Suppressor macrophage treated with lipopolysaccharide for 1 hour (primary cell): ENCODE data around the gene FPR3.
"Not testable (repeated sequence)": the region's sequence is repeated elsewhere in the genome, so short reads cannot be mapped to it uniquely, and the experiment has no call there.

ENCODE experiments used
- DNase-seq, 3 donors: peaks; one replicate each; pipeline ENCODE4 v3.0.0-alpha.2; 2020 to 2022

Gene FPR3

GRCh38 chr19:51784109-51784785 lies 10.7 kb upstream of the FPR3 start:
- DNase-seq: peak in 1 of 3 donors; percentile 38

GRCh38 chr19:51784922-51785690 lies 9.9 kb upstream of the FPR3 start:
- DNase-seq: peak; percentile 94 to 98 (median 98)

DNA sequence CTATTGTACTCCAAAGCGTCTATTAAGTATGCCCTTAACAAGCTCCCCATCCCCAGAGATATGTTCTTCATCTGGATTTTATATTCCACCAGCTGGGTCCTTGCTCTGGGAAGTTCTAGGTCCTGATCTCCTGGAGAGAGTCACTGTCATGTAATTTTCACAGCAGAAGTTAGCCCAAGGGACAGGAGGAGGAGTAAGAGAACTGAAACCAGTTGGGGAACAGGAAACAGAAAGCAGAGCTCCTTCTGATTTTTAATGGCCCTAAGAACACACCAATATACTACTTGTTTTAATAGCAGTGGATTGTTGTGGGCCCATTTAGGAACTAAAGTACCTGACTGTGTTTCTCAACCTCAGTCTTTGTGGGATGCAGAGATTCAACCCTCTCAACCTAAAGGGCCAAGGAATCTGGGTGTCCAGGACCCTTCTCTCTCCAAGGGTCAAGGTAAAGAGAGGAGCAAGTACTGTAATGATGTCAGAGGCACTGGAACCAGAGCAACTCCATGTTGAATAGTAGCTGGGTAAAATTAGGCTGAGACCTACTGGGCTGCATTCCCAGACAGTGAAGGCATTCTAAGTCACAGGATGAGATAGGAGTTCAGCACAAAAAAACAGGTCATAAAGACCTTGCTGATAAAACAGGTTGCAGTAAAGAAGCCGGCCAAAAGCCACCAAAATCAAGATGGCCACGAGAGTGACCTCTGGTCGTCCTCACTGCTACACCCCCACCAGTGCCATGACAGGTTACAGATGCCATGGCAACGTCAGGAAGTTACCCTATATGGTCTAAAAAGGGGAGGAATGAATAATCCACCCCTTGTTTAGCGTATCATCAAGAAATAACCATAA lies 8.1 kb upstream of the FPR3 start:
- DNase-seq: peak; percentile 84 to 92 (median 90)

DNA sequence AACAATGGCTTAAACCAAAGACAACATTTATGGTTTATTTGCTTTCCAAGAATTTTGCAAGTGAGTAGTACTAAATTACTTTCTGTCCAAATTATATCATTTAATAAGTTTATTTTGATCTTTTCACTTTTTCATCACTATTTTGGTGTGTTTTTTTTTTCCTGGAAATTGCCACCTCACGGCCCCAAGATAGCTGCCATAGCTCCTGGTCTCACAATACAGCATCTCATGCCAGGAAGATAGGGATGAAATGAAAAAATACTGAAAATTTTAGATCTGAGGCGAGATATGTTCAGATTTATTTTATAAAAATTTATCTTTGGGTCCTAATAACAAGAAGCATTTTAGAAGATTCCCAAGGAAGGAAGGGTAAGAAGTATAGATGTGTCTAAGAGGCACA lies 6.9 kb upstream of the FPR3 start:
- no peak for DNase-seq

- DNase-seq: peak; percentile 73 to 92 (median 88)
These were observed 5.7 kb upstream of the FPR3 start for GRCh38 chr19:51789061-51789795.

- DNase-seq: no peak
These were observed 2.0 kb upstream of the FPR3 start for GRCh38 chr19:51792932-51793331.

DNA sequence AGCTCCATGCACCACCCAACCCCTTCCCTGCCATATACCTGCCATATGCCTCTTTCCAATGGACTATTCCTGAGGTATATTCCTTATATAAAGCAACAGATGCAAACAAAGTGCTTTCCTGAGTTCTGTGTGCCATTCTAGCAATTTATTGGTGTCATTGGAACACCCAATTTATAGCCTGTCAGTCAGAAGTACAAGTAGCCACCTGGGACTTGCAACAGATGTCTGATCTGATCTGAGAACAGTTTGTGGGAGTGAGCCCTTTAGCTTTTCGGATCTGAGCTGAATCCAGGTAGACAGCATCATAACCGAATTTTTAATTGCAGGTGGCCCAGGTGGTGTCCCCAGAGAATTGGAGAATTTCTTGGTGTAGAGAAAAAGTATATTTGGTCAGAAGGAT lies 963 bp upstream of the FPR3 start:
- DNase-seq: no peak

DNA sequence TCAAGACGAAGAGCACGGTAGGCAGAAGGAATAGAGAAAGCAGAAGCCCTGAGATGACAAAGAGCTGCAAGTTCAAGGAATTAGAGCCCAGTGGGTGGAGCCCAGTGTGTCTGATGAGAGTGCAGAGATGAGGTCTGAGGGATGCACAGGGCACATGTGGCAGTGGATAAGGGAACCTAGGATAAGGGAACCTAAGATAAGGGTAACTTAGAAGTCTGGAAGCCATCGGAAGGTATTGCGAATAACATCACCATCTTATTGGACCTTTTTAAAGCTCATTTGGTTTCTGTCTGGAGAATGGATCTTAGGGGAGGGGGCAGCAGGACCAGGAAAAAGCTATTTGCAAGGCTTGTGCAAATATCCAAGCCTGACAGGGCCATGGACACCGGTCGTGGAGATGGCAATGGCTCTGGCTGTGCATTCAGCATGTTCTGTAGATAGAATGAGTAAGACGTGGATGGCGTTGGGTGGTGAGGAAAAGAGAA lies 1.3 kb downstream of the FPR3 start:
- DNase-seq: peak; percentile 83 to 88 (median 85)

- DNase-seq: no peak
These were observed 2.5 kb downstream of the FPR3 start for GRCh38 chr19:51797480-51797879.

- DNase-seq: no peak
These were observed 3.1 kb downstream of the FPR3 start for GRCh38 chr19:51798062-51798461.

- DNase-seq: peak; percentile 93 to 99 (median 97)
These were observed 4.2 kb downstream of the FPR3 start for GRCh38 chr19:51799034-51799773.

DNA sequence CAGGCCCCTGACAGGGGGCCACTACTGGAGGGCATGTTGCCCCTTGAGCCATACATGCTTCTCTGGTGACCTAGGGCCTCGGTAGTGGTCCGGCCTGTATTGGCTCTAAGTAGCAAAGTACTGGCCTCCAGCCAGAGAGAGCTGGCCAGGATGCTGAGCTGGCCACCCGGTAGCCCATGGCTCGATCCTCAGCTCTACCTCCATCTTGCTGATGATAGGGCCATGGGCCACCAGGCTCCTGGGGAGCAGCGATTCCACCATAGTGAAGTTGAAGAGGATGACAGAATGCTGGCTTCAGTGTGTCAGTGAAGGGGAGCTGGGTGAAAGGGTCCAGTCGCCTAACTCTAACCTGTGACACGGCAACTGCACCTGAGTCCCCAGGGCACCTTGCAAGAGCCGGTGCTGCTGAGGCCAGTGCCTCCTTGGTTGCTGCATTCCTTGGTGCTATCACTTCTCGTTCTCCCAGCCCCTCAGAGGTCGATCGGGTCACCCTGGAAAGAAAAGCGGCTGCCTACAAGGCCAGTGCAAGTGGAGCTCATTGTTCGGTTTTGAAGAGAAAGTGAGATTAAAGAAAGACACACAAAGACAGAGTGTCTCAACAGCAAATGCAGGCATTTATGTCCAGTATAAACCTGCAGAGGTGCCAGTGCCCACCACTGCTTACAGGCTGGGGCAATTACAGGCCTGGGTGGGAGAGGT lies 5.0 kb downstream of the FPR3 start:
- no peak for DNase-seq

GRCh38 chr19:51800473-51801244 lies 5.7 kb downstream of the FPR3 start:
- DNase-seq: no peak

DNA sequence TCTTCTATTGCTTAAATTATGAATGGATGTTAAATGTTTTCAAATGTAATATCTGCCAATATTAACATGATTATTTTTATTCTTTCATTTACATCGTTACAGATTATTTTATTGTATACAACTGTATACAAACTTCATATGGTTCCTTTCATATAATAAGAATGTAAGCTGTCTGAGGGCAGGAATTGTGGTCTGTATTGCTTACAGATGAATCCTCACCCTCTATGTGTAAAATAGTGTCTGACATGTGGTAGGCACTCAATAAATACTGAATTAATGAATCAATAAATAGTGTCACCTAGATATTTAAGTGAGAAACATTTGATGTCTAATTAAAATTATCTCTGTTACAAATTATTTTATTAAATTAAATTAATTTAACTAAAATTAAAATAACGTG lies 7.8 kb downstream of the FPR3 start:
- DNase-seq: no peak

- DNase-seq: peak in 2 of 3 donors; percentile 53 to 56
These were observed 8.6 kb downstream of the FPR3 start for GRCh38 chr19:51803519-51803918.

DNA sequence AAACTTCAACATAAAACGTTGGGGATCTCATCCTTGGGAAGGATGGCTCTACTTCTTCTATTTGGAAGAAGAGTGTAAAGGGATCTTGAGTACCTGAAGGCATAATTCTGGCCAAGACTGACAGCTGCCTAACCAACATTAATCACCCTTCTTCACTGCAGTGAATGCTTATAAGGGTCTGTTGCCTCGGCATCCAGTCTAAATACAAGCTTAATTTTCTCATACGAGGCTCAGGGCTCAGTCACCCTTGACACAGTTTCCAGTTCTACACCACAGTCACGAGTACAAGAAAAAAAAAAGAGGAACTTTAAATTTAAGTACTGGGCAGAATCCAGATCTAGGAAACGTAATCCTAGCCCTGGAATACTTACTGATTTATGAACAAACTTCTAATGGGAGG lies 9.0 kb downstream of the FPR3 start:
- peak; percentile 71 to 85 (median 84) for DNase-seq

DNA sequence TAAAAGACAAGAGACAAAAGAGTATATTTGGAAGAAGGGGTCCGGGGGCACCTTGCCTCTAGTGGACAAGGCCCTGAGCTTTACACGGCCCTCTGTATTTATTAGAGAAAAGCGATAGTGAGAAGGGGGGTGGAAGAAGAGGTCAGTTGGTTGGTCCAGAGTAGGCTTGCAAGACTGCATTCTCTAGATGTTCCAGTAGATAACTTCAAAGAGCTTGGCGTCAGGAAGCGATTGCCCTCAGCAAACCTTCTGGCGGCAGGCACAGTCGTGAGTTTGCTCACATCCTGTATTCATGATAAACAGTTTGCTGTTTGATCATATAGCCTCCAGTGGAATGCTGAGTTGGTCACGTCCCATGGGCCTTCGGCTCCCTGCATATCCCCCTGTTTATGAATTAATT lies 9.8 kb downstream of the FPR3 start:
- DNase-seq: not testable (repeated sequence)

- DNase-seq: peak in 2 of 3 donors; percentile 59 to 62
These were observed 10.4 kb downstream of the FPR3 start for GRCh38 chr19:51805396-51805795.

GRCh38 chr19:51806571-51806970 lies 11.6 kb downstream of the FPR3 start:
- DNase-seq: not testable (repeated sequence)

- DNase-seq: peak; percentile 64 to 81 (median 75)
These were observed 12.2 kb downstream of the FPR3 start for GRCh38 chr19:51807111-51807701.
